ENCODE results near the gene EVI2B. TPM values are rescaled to one million over a fixed set of nuclear protein-coding genes. Genes with fewer than 3 reads are reported as not detected.

Gene EVI2B
- total RNA-seq, 1 experiment from 2014 or later = not detected

DNA sequence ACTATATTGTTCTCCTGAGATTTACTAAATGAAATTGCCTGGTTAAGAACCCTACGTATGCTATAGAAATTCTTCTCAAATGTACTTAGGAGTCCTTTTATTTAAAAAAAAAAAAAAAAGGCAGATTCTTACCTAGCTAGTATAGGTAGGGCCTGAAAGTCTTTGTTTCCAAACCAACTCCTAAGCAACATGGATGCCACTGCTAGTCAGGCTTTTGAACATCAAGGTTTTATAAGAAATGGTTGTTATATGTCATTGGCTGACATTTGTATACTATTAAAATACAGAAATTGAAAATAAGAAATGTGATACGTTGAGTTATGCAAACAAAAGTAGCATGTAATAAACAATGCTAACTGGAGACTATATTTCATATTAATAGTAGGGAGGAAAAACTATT is 6.4 kb upstream of the EVI2B start:
- no peaks in the 10 kb centered on the region for H3K27me3 Mint-ChIP-seq (ENCODE audit: low read depth)
- H3K9me3 ChIP-seq (ENCODE audit: control insufficient read depth, low read depth, low read length) = no peaks in the 10 kb centered on the region
- no peak overlapping the region for H2BK5ac ChIP-seq (ENCODE audit: insufficient read length, low read length)

More for the DNA sequence above, 6.4 kb upstream of the EVI2B start:
- no peak overlapping the region for H2BK120ac ChIP-seq (ENCODE audit: low read depth, low read length, poor library complexity, severe bottlenecking)
- H3K9me3 Mint-ChIP-seq = no peaks in the 10 kb centered on the region
- no peak overlapping the region for H2BK12ac ChIP-seq (ENCODE audit: insufficient read length, low read depth, low read length)
- no peak overlapping the region for H3K4me2 ChIP-seq (ENCODE audit: insufficient read depth, insufficient read length, low read length)
- no peaks in the 10 kb centered on the region for H4K20me1 ChIP-seq (ENCODE audit: control insufficient read depth, insufficient read depth, insufficient read length)
- H3K14ac ChIP-seq (ENCODE audit: insufficient read depth, low read length) = no peak overlapping the region
- no peak overlapping the region for H3K27ac Mint-ChIP-seq
- H3K27me3 ChIP-seq (ENCODE audit: insufficient read depth, low read length) = no peaks in the 10 kb centered on the region
- no peak overlapping the region for H3K9ac ChIP-seq (ENCODE audit: extremely low read depth, insufficient read length, low read length)
- H3K79me2 ChIP-seq (ENCODE audit: insufficient read depth, low read length) = no peaks in the 10 kb centered on the region
- no peak overlapping the region for H4K91ac ChIP-seq (ENCODE audit: insufficient read length, low read depth, low read length)
- H4K5ac ChIP-seq (ENCODE audit: insufficient read length, low read depth, low read length) = no peak overlapping the region
- no peak overlapping the region for H4K8ac ChIP-seq (replicated peaks; ENCODE audit: insufficient read length, low read depth, low read length)
- WGBS (ENCODE audit: extremely low coverage, insufficient read length, low lambda C conversion rate) = no CpG with 5 or more reads among the region's 2 CpGs
- no peak overlapping the region for H3T11ph ChIP-seq (ENCODE audit: low read length)
- peaks cover 5 to 8% of the 10 kb centered on the region in 2 experiments for H3K4me1 Mint-ChIP-seq
- no peak overlapping the region for H3K23ac ChIP-seq (ENCODE audit: insufficient read length, low read depth, low read length)
- H3K4me3 Mint-ChIP-seq = no peak overlapping the region
- DNase-seq = no peak
- no peak overlapping the region for H2BK20ac ChIP-seq (ENCODE audit: low read depth, low read length, poor library complexity, severe bottlenecking)
- no peak overlapping the region for H3K4ac ChIP-seq (ENCODE audit: low read depth, low read length)
- TF ChIP-seq, protein P1, sequence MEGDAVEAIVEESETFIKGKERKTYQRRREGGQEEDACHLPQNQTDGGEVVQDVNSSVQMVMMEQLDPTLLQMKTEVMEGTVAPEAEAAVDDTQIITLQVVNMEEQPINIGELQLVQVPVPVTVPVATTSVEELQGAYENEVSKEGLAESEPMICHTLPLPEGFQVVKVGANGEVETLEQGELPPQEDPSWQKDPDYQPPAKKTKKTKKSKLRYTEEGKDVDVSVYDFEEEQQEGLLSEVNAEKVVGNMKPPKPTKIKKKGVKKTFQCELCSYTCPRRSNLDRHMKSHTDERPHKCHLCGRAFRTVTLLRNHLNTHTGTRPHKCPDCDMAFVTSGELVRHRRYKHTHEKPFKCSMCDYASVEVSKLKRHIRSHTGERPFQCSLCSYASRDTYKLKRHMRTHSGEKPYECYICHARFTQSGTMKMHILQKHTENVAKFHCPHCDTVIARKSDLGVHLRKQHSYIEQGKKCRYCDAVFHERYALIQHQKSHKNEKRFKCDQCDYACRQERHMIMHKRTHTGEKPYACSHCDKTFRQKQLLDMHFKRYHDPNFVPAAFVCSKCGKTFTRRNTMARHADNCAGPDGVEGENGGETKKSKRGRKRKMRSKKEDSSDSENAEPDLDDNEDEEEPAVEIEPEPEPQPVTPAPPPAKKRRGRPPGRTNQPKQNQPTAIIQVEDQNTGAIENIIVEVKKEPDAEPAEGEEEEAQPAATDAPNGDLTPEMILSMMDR (conservative IDR thresholded peaks at IDR 0.05) = no peak
- H2BK15ac ChIP-seq (ENCODE audit: low read depth, low read length) = no peak overlapping the region
- no peak overlapping the region for H3K18ac ChIP-seq (ENCODE audit: insufficient read length, low read depth, low read length)
- H3K56ac ChIP-seq (ENCODE audit: insufficient read length, low read depth, low read length) = no peak overlapping the region
- H2AFZ ChIP-seq (ENCODE audit: low read length) = no peak overlapping the region
- H3K4me1 ChIP-seq (ENCODE audit: insufficient read depth, low read length) = no peaks in the 10 kb centered on the region
- H3K27ac ChIP-seq (ENCODE audit: insufficient read length, low read depth, low read length) = no peak overlapping the region
- H3K23me2 ChIP-seq (ENCODE audit: insufficient read length, low read depth, low read length, poor library complexity, severe bottlenecking) = no peaks in the 10 kb centered on the region
- H3K79me1 ChIP-seq (ENCODE audit: insufficient read depth, low read depth, low read length, poor library complexity, severe bottlenecking) = no peaks in the 10 kb centered on the region
- no peaks in the 10 kb centered on the region for H3K36me3 Mint-ChIP-seq (ENCODE audit: insufficient read depth in 1 of 3, low read depth in 3 of 3)
- H2AK5ac ChIP-seq (ENCODE audit: insufficient read length, low read length) = no peak overlapping the region
